NCI-H774 (cell line): ENCODE measurements around the gene CDC42BPG.

Experiments
- DNase-seq: peaks from one replicate; lab custom pipeline; 2025; lab: John Stamatoyannopoulos, UW

The CDC42BPG gene

GRCh38 chr11:64805481-64805880 lies 39.0 kb downstream of the CDC42BPG start:
- DNase-seq: no peak

GRCh38 chr11:64804346-64805210 lies 39.9 kb downstream of the CDC42BPG start:
- no peak for DNase-seq

GRCh38 chr11:64803846-64804345 lies 40.6 kb downstream of the CDC42BPG start:
- peak; percentile 32 for DNase-seq

- peak; percentile 84 for DNase-seq
Observed at GRCh38 chr11:64803158-64803845, 41.2 kb downstream of the CDC42BPG start, which contains the start of gene MAP4K2. MAP4K2 (minus strand) TSS chr11:64803214; CDS start chr11:64803149, 65 bp downstream.

- no peak for DNase-seq
Observed at GRCh38 chr11:64802370-64803157, 41.9 kb downstream of the CDC42BPG start.

- DNase-seq: no peak
Observed at GRCh38 chr11:64801561-64802369, 42.7 kb downstream of the CDC42BPG start.

GRCh38 chr11:64801158-64801464 lies 43.3 kb downstream of the CDC42BPG start:
- DNase-seq: no peak

GRCh38 chr11:64800303-64801157 lies 43.9 kb downstream of the CDC42BPG start:
- DNase-seq: no peak

- DNase-seq: no peak
Observed at GRCh38 chr11:64799623-64800302, 44.7 kb downstream of the CDC42BPG start.

- no peak for DNase-seq
Observed at GRCh38 chr11:64799256-64799622, 45.2 kb downstream of the CDC42BPG start.

- DNase-seq: no peak
Observed at GRCh38 chr11:64796757-64797541, 47.5 kb downstream of the CDC42BPG start.

GRCh38 chr11:64796047-64796756 lies 48.3 kb downstream of the CDC42BPG start:
- DNase-seq: no peak

GRCh38 chr11:64794526-64794925 lies 49.9 kb downstream of the CDC42BPG start:
- no peak for DNase-seq

GRCh38 chr11:64793271-64794160 lies 50.9 kb downstream of the CDC42BPG start:
- no peak for DNase-seq

- DNase-seq: no peak
Observed at GRCh38 chr11:64792482-64792881, 52.0 kb downstream of the CDC42BPG start.

GRCh38 chr11:64791781-64792291 lies 52.6 kb downstream of the CDC42BPG start:
- DNase-seq: no peak
